OCI-LY3 (cell line): ENCODE results near the gene WDR86.

Source experiments
- H2AFZ ChIP-seq: fragments of 200-600, 300-600 bp; shearing (Covaris generic); 2 replicates; pipeline ENCODE4 v1.6.0; 2014; ENCODE audit warnings: antibody characterized with exemption, low read depth, low read length
- H3K27ac ChIP-seq: fragments of 200-600, 300-600 bp; sonication (generic); 2 replicates; pipeline ENCODE4 v1.5.1; 2014; ENCODE audit warnings: mild to moderate bottlenecking, low read length, moderate library complexity, mixed read lengths
- H3K27me3 ChIP-seq: fragments of 200-600, 300-600 bp; sonication (generic); 2 replicates; pipeline ENCODE4 v1.6.1; 2014; ENCODE audit warnings: low read depth, low read length, mixed read lengths
- H3K36me3 ChIP-seq: fragments of 200-600, 300-600 bp; sonication (generic); replicated peaks from 2 replicates; pipeline ENCODE3; 2014; ENCODE audit warnings: low read depth, low read length, mixed read lengths
- H3K4me1 ChIP-seq: fragments of 300-600, 200-600 bp; sonication (generic); 2 replicates; pipeline ENCODE4 v1.6.1; 2014; ENCODE audit warnings: low read length, mixed read lengths
- H3K4me2 ChIP-seq: fragments of 200-600, 300-600 bp; sonication (generic); 2 replicates; pipeline ENCODE4 v1.6.1; 2014; ENCODE audit warnings: low read length, mixed read lengths
- H3K4me3 ChIP-seq: fragments of 300-600, 200-600 bp; sonication (generic); 2 replicates; pipeline ENCODE4 v1.5.1; 2014; ENCODE audit warnings: antibody characterized with exemption, mild to moderate bottlenecking, low read length, moderate library complexity
- H3K79me2 ChIP-seq: fragments of 300-600, 200-600 bp; shearing (Covaris generic); 2 replicates; pipeline ENCODE4 v1.6.1; 2014; ENCODE audit warnings: mild to moderate bottlenecking, low read length, mixed read lengths
- H3K9ac ChIP-seq: fragments of 300-600, 200-600 bp; shearing (Covaris generic); 2 replicates; pipeline ENCODE4 v1.6.0; 2014; ENCODE audit warnings: mild to moderate bottlenecking, low read length, moderate library complexity
- H3K9me3 ChIP-seq: fragments of 200-600, 300-600 bp; shearing (Covaris generic); 2 replicates; pipeline ENCODE4 v1.6.1; 2014; ENCODE audit warnings: low read length, mixed read lengths; ENCODE audit not compliant: insufficient read depth
- H4K20me1 ChIP-seq: fragments of 200-600, 300-600 bp; sonication (generic); 2 replicates; pipeline ENCODE4 v1.6.1; 2016; ENCODE audit warnings: low read length, mixed read lengths; ENCODE audit not compliant: insufficient read depth
- EZH2phosphoT487 ChIP-seq: fragments of 200-600 bp; shearing (Covaris generic); IDR thresholded peaks from 2 replicates; pipeline ENCODE4 v1.6.1; 2018; ENCODE audit warnings: antibody characterized with exemption, mixed run types, low read depth
- TF ChIP-seq, protein P1 (sequence below): fragments of 200-600, 300-600 bp; sonication (generic); IDR thresholded peaks from 2 replicates; pipeline ENCODE4 v1.5.1; 2014; ENCODE audit warnings: antibody characterized with exemption, low read length, low read depth

WDR86 gene

DNA sequence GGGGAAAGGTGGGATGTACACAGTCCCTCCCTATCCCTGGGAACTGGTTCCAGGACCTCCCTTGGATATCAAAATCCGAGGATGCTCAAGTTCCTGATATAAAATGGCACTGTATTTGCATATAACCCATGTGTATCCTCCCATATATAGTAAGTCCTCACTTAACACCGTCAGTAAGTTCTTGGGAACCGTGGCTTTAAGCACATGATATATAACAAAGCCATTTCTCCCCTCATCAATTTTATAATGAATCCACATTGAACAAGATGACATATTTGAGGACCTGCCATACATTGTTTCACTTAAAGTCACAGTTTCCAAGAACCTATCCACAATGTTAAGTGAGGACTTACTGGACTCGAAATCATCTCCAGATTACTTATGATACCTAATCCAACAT lies 24.7 kb upstream of the WDR86 start:
- no peak overlapping the region for H3K4me2 ChIP-seq
- no peak overlapping the region for H3K4me3 ChIP-seq
- H3K36me3 ChIP-seq = no peaks in the 10 kb centered on the region
- no peaks in the 10 kb centered on the region for H3K79me2 ChIP-seq
- no peak overlapping the region for H3K9ac ChIP-seq
- H3K4me1 ChIP-seq = peaks cover 7% of the 10 kb centered on the region; the same call in 1 of the 2 replicates
- H3K27me3 ChIP-seq = peaks cover 12% of the 10 kb centered on the region
- H3K9me3 ChIP-seq = no peaks in the 10 kb centered on the region
- H2AFZ ChIP-seq = no peak overlapping the region
- H4K20me1 ChIP-seq = no peaks in the 10 kb centered on the region
- H3K27ac ChIP-seq = no peak overlapping the region
- TF ChIP-seq, protein P1, sequence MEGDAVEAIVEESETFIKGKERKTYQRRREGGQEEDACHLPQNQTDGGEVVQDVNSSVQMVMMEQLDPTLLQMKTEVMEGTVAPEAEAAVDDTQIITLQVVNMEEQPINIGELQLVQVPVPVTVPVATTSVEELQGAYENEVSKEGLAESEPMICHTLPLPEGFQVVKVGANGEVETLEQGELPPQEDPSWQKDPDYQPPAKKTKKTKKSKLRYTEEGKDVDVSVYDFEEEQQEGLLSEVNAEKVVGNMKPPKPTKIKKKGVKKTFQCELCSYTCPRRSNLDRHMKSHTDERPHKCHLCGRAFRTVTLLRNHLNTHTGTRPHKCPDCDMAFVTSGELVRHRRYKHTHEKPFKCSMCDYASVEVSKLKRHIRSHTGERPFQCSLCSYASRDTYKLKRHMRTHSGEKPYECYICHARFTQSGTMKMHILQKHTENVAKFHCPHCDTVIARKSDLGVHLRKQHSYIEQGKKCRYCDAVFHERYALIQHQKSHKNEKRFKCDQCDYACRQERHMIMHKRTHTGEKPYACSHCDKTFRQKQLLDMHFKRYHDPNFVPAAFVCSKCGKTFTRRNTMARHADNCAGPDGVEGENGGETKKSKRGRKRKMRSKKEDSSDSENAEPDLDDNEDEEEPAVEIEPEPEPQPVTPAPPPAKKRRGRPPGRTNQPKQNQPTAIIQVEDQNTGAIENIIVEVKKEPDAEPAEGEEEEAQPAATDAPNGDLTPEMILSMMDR = no peak
- no peak for TF ChIP-seq EZH2phosphoT487

- no peak overlapping the region for H3K4me2 ChIP-seq
- TF ChIP-seq EZH2phosphoT487 = no peak
- TF ChIP-seq, protein P1 = no peak
- H3K4me1 ChIP-seq = peaks cover 7% of the 10 kb centered on the region; the same call in 1 of the 2 replicates
Observed at GRCh38 chr7:151433721-151434400, 24.0 kb upstream of the WDR86 start.

DNA sequence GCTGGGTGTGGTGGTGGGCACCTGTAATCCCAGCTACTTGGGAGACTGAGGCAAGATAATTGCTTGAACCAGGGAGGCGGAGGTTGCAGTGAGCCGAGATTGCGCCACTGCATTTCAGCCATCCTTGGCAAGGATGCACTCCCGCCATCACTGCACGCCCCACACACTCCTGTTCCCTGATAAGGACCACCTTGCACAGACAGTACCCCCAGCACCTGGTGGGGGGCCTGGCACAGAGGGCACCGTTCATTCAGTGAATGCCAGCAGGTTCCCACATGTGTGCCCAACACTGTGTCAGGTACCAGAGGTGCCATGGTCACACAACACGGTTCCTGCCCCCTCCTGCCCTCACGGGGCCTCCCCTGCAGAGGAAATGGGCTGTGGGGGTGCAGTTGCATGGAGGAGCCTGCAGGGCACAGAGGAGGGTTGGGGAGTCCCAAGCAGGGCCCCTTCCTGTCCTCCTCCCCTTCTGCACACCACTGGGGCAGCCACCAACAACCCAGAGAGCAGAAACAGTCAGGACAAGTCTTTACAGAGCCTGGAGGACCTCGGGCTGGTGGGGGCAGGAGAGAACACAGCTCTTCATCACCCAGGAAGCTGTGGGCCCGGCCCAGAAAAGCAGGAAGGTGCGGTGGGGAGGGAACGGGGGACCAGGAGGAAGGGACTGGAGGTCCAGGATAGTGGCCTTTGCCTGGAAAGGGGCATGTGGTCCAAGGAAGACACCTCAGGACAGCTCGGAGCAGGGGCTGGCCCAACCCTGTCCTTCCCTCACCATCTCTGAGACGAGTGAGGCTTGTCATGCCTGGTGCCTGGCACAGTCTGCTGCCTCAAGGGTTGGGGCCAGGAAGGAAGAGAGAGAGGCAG lies 23.1 kb upstream of the WDR86 start:
- Histone ChIP-seq H3K4me2 (no peak overlapping the region), H3K4me1 (peaks cover 7% of the 10 kb centered on the region; the same call in 1 of the 2 replicates), H3K36me3 (no peaks in the 10 kb centered on the region), H3K9me3 (no peaks in the 10 kb centered on the region), H3K27ac (no peak overlapping the region), H2AFZ (no peak overlapping the region), H3K79me2 (no peaks in the 10 kb centered on the region), H3K27me3 (peaks cover 10% of the 10 kb centered on the region), H3K9ac (no peak overlapping the region), H4K20me1 (no peaks in the 10 kb centered on the region), H3K4me3 (no peak overlapping the region)
- no peak for TF ChIP-seq EZH2phosphoT487
- TF ChIP-seq, protein P1 = no peak

More at GRCh38 chr7:151433721-151434400, 24.0 kb upstream of the WDR86 start:
- no peaks in the 10 kb centered on the region for H3K9me3 ChIP-seq
- H3K4me3 ChIP-seq = no peak overlapping the region
- no peak overlapping the region for H2AFZ ChIP-seq
- no peaks in the 10 kb centered on the region for H4K20me1 ChIP-seq
- H3K27me3 ChIP-seq = peaks cover 12% of the 10 kb centered on the region
- H3K79me2 ChIP-seq = no peaks in the 10 kb centered on the region
- no peak overlapping the region for H3K9ac ChIP-seq
- no peak overlapping the region for H3K27ac ChIP-seq
- no peaks in the 10 kb centered on the region for H3K36me3 ChIP-seq

DNA sequence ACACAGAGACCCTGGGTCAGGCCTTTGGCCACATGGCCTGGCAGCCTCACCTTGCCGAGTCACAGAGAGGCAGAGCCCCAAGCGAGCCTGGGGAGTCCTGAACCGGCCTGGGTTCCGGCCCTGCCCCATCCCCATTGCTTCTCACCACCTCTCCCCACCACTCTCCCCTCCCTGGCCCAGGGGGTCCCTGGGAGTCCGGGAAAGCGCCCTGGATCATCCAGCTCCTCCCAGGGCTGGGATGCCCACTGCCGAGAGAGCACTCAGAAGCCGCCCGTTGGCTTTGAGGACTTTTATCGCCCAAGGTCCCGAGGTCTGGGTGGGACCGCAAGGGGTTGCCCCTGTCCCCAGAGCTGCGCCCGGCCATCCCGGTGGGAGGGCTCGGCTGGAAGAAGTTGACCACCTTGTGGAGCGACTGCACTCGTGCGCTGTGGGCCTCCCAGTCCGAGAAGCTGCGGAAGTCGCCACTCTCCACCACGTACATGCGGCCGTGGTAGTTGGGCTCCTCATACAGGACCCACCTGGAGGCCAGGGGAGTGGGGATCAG lies 22.0 kb upstream of the WDR86 start:
- Histone ChIP-seq H4K20me1 (no peaks in the 10 kb centered on the region), H3K27me3 (peaks cover 10% of the 10 kb centered on the region), H3K4me1 (peaks cover 7% of the 10 kb centered on the region; the same call in 1 of the 2 replicates), H3K9ac (no peak overlapping the region), H2AFZ (no peak overlapping the region), H3K27ac (no peak overlapping the region), H3K36me3 (no peaks in the 10 kb centered on the region), H3K79me2 (no peaks in the 10 kb centered on the region), H3K9me3 (no peaks in the 10 kb centered on the region), H3K4me2 (no peak overlapping the region), H3K4me3 (no peak overlapping the region)
- no peak for TF ChIP-seq EZH2phosphoT487
- TF ChIP-seq, protein P1 = no peak
